Neural progenitor cell (in vitro differentiated cells): ENCODE measurements around the gene KAZN.

Experiments
- CTCF ChIP-seq: fragments of 200-600 bp; sonication (generic); IDR thresholded peaks from 2 replicates; pipeline ENCODE4 v1.5.1; 2017; ENCODE audit warnings: antibody characterized with exemption, mild to moderate bottlenecking
- EZH2 ChIP-seq: fragments of 200-600 bp; sonication (generic); IDR thresholded peaks from 2 replicates; pipeline ENCODE4 v1.6.1; 2017; ENCODE audit warnings: antibody characterized with exemption, mild to moderate bottlenecking, moderate library complexity
- EZH2phosphoT487 ChIP-seq: fragments of 200-600 bp; sonication (generic); IDR thresholded peaks from 2 replicates; pipeline ENCODE4 v1.6.1; 2017; ENCODE audit warnings: antibody characterized with exemption

- TF ChIP-seq CTCF (no peak), EZH2 (no peak), EZH2phosphoT487 (no peak)
Observed at GRCh38 chr1:14607295-14607694, 8.8 kb downstream of the KAZN start.
